ENCODE measurements around the gene C10orf90. TPM values are rescaled to one million over a fixed set of nuclear protein-coding genes. Genes with fewer than 3 reads are reported as not detected.

Gene C10orf90
- total RNA-seq, 1 experiment from 2014 or later = 0.59 TPM

GRCh38 chr10:126437635-126438406 lies 232.7 kb downstream of the C10orf90 start:
- Histone ChIP-seq H3K4me3 (no peak overlapping the region), H3K4me2 (no peak overlapping the region), H3K9me3 (ENCODE audit: insufficient read depth, low read depth) (peaks cover 3% of the 10 kb centered on the region; the same call in 1 of the 2 replicates), H3K27me3 (ENCODE audit: insufficient read depth, low read depth) (no peaks in the 10 kb centered on the region), H3K4me1 (replicated peaks; ENCODE audit: insufficient read depth) (peaks cover 41% of the 10 kb centered on the region), H3K79me2 (ENCODE audit: low read depth) (no peaks in the 10 kb centered on the region), H3K27ac (no peak overlapping the region), H4K20me1 (ENCODE audit: insufficient read depth) (no peaks in the 10 kb centered on the region), H3K36me3 (ENCODE audit: low read depth) (no peaks in the 10 kb centered on the region), H3F3A (ENCODE audit: insufficient read depth, low read depth) (peaks cover 14% of the 10 kb centered on the region; the same call in 1 of the 2 replicates), H2AFZ (no peak overlapping the region), H3K9me2 (ENCODE audit: insufficient read depth) (no peaks in the 10 kb centered on the region)
- BruUV-seq (replicated peaks) = no TSS peak
- DNase-seq = no peak
- no peak for TF ChIP-seq EZH2 (IDR thresholded peaks at IDR 0.05; ENCODE audit: low read depth)
- TF ChIP-seq, protein P1, sequence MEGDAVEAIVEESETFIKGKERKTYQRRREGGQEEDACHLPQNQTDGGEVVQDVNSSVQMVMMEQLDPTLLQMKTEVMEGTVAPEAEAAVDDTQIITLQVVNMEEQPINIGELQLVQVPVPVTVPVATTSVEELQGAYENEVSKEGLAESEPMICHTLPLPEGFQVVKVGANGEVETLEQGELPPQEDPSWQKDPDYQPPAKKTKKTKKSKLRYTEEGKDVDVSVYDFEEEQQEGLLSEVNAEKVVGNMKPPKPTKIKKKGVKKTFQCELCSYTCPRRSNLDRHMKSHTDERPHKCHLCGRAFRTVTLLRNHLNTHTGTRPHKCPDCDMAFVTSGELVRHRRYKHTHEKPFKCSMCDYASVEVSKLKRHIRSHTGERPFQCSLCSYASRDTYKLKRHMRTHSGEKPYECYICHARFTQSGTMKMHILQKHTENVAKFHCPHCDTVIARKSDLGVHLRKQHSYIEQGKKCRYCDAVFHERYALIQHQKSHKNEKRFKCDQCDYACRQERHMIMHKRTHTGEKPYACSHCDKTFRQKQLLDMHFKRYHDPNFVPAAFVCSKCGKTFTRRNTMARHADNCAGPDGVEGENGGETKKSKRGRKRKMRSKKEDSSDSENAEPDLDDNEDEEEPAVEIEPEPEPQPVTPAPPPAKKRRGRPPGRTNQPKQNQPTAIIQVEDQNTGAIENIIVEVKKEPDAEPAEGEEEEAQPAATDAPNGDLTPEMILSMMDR (conservative IDR thresholded peaks at IDR 0.05) = no peak
- ChIA-PET POLR2A (ENCODE audit: unreplicated experiment) (interaction anchor here (0.6 kb wide), 2 partner anchors 234 to 1976 kb away, joined by 3 read pairs; partner anchors contain the start of gene LHPP), CTCF (interaction anchor here (0.7 kb wide), 1 partner anchor 340 kb away, joined by 3 read pairs; no protein-coding TSS in a partner anchor)
- intact Hi-C loops (cut with micrococcal nuclease; ENCODE audit: unreplicated experiment) = no loop called here

DNA sequence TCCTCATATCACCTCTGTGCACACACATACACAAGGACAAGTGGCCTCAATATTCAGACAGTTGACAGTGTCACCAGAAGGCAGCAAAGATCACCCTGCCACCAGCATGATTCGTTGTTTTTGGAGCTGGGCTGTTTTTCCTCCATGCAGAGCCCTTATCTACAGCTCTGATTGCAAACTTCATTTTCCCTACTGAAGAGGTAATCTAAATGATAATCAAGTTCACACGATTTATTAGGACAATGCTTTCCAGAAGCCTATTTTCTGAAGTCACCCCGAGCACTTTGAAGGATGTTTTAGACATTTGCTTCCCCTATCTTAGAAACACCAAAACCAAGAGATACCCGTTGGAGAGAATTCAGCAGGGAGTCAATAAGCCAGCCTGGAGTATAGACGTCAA lies 236.3 kb downstream of the C10orf90 start:
- no peak for DNase-seq
- Histone ChIP-seq H2AFZ (no peak overlapping the region), H3K27me3 (ENCODE audit: insufficient read depth, low read depth) (no peaks in the 10 kb centered on the region), H3K9me3 (ENCODE audit: insufficient read depth, low read depth) (peaks cover 2% of the 10 kb centered on the region), H3K4me3 (no peak overlapping the region), H4K20me1 (ENCODE audit: insufficient read depth) (no peaks in the 10 kb centered on the region), H3K9me2 (ENCODE audit: insufficient read depth) (no peaks in the 10 kb centered on the region), H3K4me2 (peak overlapping the region; percentile 52), H3K4me1 (replicated peaks; ENCODE audit: insufficient read depth) (peaks cover 27% of the 10 kb centered on the region), H3K36me3 (ENCODE audit: low read depth) (no peaks in the 10 kb centered on the region), H3K27ac (peak overlapping the region; percentile 85), H3F3A (ENCODE audit: insufficient read depth, low read depth) (peaks cover 7% of the 10 kb centered on the region; the same call in 1 of the 2 replicates), H3K79me2 (ENCODE audit: low read depth) (no peaks in the 10 kb centered on the region)
- TF ChIP-seq EZH2 (IDR thresholded peaks at IDR 0.05; ENCODE audit: low read depth) = no peak
- TF ChIP-seq, protein P1 (conservative IDR thresholded peaks at IDR 0.05) = no peak
- intact Hi-C loops (cut with micrococcal nuclease; ENCODE audit: unreplicated experiment) = no loop called here
- CTCF ChIA-PET = no interaction called here
- no TSS peak for BruUV-seq (replicated peaks)
- POLR2A ChIA-PET (ENCODE audit: unreplicated experiment) = no interaction called here

DNA sequence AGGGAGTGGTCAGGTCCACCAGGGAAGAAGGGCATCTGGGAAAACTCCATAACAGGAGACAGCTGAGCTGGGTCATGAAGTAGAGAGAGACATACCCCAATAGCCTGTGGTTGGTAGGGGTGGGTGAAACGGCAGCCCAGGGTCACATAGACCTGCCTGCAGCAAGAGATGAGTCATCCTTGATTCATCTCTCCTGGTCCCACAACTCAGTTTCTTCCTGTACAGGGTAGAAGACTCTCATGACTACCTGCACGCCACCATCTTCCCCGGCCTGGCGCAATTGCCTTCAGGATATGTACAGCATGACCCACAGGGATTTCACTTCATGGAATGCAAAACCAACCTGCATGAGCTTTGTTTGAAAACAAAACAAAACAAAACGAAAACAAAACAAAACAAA lies 237.1 kb downstream of the C10orf90 start:
- H3K9me2 ChIP-seq (ENCODE audit: insufficient read depth) = no peaks in the 10 kb centered on the region
- H3K4me2 ChIP-seq = peak overlapping the region; percentile 52
- peak; percentile 73 to 88 for DNase-seq
- H4K20me1 ChIP-seq (ENCODE audit: insufficient read depth) = no peaks in the 10 kb centered on the region
- no peaks in the 10 kb centered on the region for H3K79me2 ChIP-seq (ENCODE audit: low read depth)
- no peak overlapping the region for H3K4me3 ChIP-seq
- intact Hi-C loops (cut with micrococcal nuclease; ENCODE audit: unreplicated experiment) = loop anchor here (1.0 kb wide), 1 partner anchor 35 kb away; no protein-coding TSS in a partner anchor
- H3K36me3 ChIP-seq (ENCODE audit: low read depth) = no peaks in the 10 kb centered on the region
- TF ChIP-seq, protein P1 (conservative IDR thresholded peaks at IDR 0.05) = no peak
- no peak for TF ChIP-seq EZH2 (IDR thresholded peaks at IDR 0.05; ENCODE audit: low read depth)
- CTCF ChIA-PET = no interaction called here
- H3F3A ChIP-seq (ENCODE audit: insufficient read depth, low read depth) = peaks cover 6% of the 10 kb centered on the region; the same call in 1 of the 2 replicates
- H3K27me3 ChIP-seq (ENCODE audit: insufficient read depth, low read depth) = no peaks in the 10 kb centered on the region
- POLR2A ChIA-PET (ENCODE audit: unreplicated experiment) = interaction anchor here (0.6 kb wide), 2 partner anchors 27 to 83 kb away, joined by 5 to 6 read pairs; no protein-coding TSS in a partner anchor
- H3K9me3 ChIP-seq (ENCODE audit: insufficient read depth, low read depth) = no peaks in the 10 kb centered on the region; the same call in 1 of the 2 replicates
- H3K4me1 ChIP-seq (replicated peaks; ENCODE audit: insufficient read depth) = peaks cover 23% of the 10 kb centered on the region
- no TSS peak for BruUV-seq (replicated peaks)
- no peak overlapping the region for H2AFZ ChIP-seq
- H3K27ac ChIP-seq = peak overlapping the region; percentile 85

Measured in PC-9 (cell line).